GM19025 (cell line): ENCODE data around the gene NCAPH2.

ENCODE experiments used
- ATAC-seq: cut with Tn5 transposase; IDR thresholded peaks from one replicate; pipeline ENCODE4 v1.9.1; 2021; ENCODE audit warnings: mild to moderate bottlenecking, low read depth, moderate library complexity; ENCODE audit not compliant: unreplicated experiment

NCAPH2 gene

DNA sequence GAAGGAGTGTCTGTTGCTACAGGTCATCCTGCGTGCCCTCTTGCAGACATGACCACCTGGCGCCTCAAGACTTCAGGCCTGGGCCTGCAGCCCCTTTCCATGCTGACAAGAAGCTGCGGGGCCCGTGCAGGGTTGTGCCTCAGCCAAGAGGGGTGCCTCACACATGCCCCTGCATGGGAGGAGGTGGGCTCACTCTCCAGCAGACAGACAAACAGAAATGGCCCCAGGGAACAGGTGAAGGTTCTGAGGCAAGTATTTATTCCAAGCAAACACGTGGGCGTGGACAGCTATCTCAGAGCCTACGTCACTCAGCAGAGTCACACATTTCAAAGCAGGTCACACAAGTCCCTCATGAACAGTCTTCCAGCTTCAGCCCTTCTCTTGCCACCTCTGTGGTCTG lies 60.6 kb downstream of the NCAPH2 start:
- no peak for ATAC-seq

DNA sequence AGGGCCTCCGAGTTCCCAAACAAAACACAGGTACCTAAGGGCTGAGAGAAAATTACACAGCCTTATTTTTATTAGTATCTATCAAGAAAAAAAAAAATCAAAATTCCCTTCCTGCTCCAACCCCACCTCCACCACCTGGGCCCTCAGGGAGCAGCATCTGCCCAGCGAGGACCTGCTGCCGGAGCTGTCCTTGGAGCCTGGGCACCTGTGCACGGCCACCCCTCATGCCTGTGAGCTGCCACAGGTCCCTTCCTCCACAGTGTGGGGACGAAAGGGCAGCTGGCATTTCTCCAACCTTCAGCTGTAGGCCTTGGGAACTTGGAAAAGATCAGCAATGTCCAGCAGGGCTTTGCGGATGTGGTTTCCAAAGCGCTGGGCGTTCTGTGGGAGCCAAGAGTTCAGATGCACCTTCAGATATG lies 61.0 kb downstream of the NCAPH2 start:
- no peak for ATAC-seq

DNA sequence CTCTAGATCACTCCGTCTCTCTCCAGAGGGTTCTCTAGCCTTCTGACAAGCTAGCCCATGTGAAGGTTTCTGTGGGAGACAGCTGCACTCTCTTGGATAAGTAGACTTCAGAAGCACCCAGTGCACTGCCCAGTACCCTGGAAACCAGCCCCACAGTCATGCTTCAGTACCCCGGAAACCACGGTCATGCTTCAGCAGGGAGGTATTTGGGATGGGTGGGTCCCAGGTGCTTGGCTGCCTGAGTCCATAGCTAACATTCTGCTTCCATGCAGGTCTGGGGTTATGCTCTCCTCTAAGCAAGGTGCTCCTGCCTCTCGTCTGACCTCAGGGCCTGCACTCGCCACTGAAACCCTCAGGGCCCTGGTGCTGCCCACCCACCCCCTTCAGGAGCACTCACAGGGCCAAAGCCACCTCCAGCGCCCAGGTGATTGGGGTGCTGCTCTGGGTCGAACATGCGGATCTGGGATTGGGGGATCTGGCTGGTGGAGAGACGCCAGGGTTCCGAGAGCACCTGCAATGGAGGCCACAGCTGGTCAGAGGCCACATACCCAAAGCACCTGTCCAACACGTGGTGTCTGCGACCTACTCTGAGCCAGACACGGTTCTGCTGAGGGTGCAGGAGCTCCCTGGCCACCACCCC lies 62.0 kb downstream of the NCAPH2 start:
- ATAC-seq, result no peak

- ATAC-seq, result no peak
Measured at GRCh38 chr22:50570861-50571260, 62.8 kb downstream of the NCAPH2 start.

- ATAC-seq, result no peak
Measured at GRCh38 chr22:50571264-50572175, 63.5 kb downstream of the NCAPH2 start.

DNA sequence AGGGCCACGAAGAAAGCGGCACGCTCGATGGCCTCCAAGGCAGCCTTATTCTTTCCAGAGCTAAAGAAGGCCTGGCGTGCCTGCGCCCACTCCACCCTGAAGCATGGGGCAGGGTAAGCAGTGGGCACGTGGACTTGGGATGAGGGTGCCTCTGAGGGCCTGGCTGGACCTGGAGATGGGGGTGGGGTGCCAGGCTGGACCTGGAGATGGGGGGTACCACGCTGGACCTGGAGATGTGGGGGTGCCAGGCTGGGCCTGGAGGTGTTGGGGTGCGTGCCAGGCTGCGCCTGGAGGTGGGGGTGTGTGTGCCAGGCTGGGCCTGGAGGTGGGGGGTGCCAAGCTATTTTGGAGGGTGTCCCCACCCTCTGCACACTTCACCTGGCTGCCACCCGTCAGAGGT lies 64.9 kb downstream of the NCAPH2 start:
- no peak for ATAC-seq

DNA sequence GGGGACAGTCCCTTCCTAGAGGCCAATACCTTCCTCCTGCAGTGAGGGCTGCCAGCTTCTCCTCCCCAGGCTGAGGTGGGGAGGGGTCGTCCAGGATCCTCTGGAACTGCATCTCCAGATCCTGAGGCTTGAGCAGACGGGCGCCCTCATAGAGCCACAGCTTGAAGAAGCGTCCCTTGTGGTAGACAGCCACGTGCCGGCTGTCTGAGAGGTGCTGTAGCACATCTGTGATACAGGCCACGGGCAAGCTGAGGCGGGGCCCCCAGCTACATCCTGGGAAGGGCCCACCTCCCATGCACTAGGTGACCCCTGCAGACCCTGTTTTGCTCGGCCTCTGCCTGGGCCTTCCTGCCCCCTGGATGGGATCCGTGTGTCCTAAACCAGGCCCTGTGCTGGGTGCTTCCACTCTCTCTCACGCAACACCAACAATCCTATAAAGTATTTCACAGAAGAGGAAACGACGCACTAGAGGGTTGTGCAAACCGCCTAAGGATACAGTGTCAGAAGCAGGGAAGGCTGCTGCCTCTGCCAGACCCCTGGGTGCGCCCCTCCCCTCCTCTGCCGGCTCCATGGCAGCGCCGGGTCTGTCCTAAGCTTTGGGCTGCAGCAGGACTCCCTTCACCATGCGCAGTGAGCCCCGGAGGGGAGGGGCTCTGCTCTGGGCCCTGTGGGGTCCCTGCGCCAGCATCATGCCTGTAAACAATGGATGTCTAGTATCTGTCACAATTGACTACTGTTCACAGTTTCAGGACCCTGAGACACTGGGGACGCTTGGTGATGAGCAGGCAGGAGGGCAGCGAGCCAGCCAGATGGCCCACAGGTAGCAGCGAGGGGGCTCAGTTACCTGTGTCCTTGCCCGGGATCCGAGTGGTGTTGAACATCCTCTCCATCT lies 65.7 kb downstream of the NCAPH2 start:
- ATAC-seq, result no peak

GRCh38 chr22:50574383-50574755 lies 66.3 kb downstream of the NCAPH2 start:
- no peak for ATAC-seq
